Measurements from ENCODE around the gene SMIM33. TPM values are rescaled to one million over a fixed set of nuclear protein-coding genes. Genes with fewer than 3 reads are reported as not detected.

SMIM33 gene
- total and polyA plus RNA-seq, 9 of the 15 experiments (the other 6 are each of a cell fraction or from before 2014, with no cell fraction given), result not detected

DNA sequence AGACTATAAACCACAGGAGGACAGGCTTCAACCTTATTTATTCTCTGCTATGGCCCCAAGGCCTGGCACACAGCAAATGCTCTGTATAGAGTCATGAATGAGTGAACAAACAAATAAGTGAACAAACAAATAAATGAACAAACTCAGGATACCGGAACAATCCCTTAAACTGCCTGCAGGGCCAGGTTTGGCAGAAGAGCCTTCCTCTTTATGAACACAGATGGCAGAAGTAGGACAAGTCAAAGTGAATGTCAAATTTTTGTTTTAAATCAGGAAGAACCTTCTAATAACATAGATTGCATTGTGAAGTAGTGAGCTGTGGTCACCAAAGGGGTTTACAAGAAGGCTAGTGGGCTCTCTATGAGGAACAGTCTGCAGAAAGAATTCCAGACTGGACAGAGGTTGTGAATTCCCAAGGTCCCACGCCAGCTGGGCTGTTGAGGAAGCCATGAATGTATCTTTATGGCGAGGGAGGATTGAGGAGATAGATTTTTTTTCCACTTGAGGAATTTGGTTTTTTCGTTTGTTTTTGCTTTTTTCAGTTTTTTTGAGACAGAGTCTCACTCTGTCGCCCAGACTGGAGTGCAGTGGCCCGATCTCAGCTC lies 42.1 kb downstream of the SMIM33 start:
- DNase-seq (ENCODE audit: extremely low read depth in 1 of 4, low spot score in 3 of 4), result peak in 2 of 4 experiments; percentile 13 to 20
- Histone ChIP-seq H3K4me2 (ENCODE audit: insufficient read depth, low read length) (no peak overlapping the region), H3K27me3 (ENCODE audit: control insufficient read depth in 2 of 2, insufficient read depth in 2 of 2, low read length in 2 of 2) (no peaks in the 10 kb centered on the region), H4K20me1 (replicated peaks; ENCODE audit: control insufficient read depth, insufficient read depth, low read length) (no peaks in the 10 kb centered on the region), H2AFZ (ENCODE audit: low read depth, low read length) (no peak overlapping the region), H3K9me3 (replicated peaks; ENCODE audit: control insufficient read depth, insufficient read depth, low read depth, low read length) (no peaks in the 10 kb centered on the region), H3K79me2 (ENCODE audit: control insufficient read depth, insufficient read depth, low read length) (no peaks in the 10 kb centered on the region), H3K9ac (ENCODE audit: insufficient read depth in 1 of 2, low read depth in 2 of 2, low read length in 2 of 2) (no peak overlapping the region), H3K9me1 (ENCODE audit: control insufficient read depth, insufficient read depth, low read length) (no peaks in the 10 kb centered on the region), H3K4me1 (replicated peaks in 1 of 2; ENCODE audit: control insufficient read depth in 2 of 2, insufficient read depth in 2 of 2, low read length in 2 of 2) (peaks cover 5 to 8% of the 10 kb centered on the region in 2 experiments; a peak in 4 of 5 replicates), H3K27ac (ENCODE audit: extremely low read depth, low read depth, low read length) (no peak overlapping the region), H3K36me3 (ENCODE audit: control insufficient read depth, insufficient read depth, low read length) (peaks cover 34% of the 10 kb centered on the region; the same call in 2 of the 3 replicates), H3K4me3 (no peak overlapping the region)
- 64% methylated on average over 6 of the region's 6 CpGs for WGBS (ENCODE audit: insufficient coverage, low coverage, missing lambda C conversion rate)
- TF ChIP-seq, protein P1, sequence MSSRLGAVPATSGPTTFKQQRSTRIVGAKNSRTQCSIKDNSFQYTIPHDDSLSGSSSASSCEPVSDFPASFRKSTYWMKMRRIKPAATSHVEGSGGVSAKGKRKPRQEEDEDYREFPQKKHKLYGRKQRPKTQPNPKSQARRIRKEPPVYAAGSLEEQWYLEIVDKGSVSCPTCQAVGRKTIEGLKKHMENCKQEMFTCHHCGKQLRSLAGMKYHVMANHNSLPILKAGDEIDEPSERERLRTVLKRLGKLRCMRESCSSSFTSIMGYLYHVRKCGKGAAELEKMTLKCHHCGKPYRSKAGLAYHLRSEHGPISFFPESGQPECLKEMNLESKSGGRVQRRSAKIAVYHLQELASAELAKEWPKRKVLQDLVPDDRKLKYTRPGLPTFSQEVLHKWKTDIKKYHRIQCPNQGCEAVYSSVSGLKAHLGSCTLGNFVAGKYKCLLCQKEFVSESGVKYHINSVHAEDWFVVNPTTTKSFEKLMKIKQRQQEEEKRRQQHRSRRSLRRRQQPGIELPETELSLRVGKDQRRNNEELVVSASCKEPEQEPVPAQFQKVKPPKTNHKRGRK (tag; IDR thresholded peaks at IDR 0.05), result peak; percentile 24; the same call in 1 of the 2 replicates
- 0 out of 2 replicates have a peak, but pooled peaks have one; percentile 9 for TF ChIP-seq SPI1 (IDR thresholded peaks at IDR 0.05; ENCODE audit: borderline replicate concordance, low read depth, low read length)
- TF ChIP-seq KAT2B (IDR thresholded peaks at IDR 0.05; ENCODE audit: low read depth, low read length), result no peak
- no TSS peak for BruUV-seq (replicated peaks)
- POLR2A ChIA-PET, result interaction anchor here (1.1 to 3.5 kb wide), 4 partner anchors 9 to 103 kb away, joined by 3 to 24 read pairs (median 5); partner anchors contain the start of gene DNAJC18
- in situ Hi-C loops (cut with MboI), result no loop called here
- no peak for ATAC-seq
- intact Hi-C loops (cut with micrococcal nuclease), result loop anchor here (1.0 to 2.0 kb wide), 2 partner anchors 38 to 91 kb away; no protein-coding TSS in a partner anchor
- no peak for FAIRE-seq
- CTCF ChIA-PET (ENCODE audit: low intra/inter-chr PET ratio), result interaction anchor here (0.6 to 2.8 kb wide), 4 partner anchors 89 to 128 kb away, joined by 3 to 25 read pairs (median 4); no protein-coding TSS in a partner anchor

Measured in K562 (cell line).